NCI-H226 (cell line): ENCODE data around the gene PDF.

Experiments
- DNase-seq: peaks from one replicate; pipeline ENCODE4 v3.0.0-alpha.2; 2015

Gene PDF

DNA sequence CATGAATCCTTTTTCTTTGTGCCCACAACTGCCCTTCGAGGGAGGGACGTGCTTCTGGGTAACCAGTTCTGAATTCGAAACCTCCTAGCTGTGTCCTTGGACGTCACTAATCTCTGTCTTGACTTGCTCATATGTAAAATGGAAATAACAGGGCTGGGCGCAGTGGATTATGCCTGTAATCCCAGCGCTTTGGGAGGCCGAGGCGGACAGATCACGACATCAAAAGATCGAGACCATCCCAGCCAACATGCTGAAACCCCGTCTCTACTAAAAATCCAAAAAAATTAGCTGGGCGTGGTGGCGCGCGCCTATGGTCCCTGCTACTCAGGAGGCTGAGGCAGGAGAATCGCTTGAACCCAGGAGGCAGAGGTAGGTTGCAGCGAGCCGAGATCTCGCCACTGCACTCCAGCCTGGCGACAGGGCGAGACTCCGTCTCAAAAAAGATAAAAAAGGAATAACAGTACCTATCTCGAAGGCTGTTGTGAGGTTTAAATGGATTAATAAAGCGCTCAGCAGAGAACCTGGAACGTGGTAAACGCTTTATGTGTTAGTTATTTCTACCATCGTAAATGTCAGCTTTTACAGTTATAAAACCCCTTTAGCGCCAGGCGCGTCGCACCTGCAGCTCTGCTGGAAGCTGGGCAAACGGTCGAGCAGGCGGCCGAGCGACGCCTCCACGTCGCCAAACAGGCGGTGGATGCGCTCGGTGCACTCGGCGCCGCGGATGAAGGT is 8.3 kb upstream of the PDF start:
- DNase-seq: no peak

DNA sequence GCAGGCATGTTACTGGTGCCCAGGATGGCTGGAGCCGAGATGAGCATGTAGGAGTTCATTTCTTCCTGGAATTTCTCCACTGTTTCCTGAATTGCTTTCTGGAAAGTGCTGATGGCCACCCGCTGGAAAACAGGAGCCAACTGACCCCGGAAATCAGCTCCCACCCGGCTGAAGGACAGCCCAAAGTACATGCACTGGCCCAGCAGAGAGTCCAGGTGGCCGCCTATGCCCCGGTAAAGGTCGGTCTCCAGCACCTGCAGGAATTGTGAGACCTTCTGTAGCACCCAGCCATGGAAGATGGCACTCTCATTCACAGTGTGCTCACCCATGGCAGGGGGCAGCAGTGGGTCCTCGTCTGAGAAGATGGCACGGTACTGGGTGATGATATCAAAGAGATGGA is 4.3 kb upstream of the PDF start:
- DNase-seq: no peak

DNA sequence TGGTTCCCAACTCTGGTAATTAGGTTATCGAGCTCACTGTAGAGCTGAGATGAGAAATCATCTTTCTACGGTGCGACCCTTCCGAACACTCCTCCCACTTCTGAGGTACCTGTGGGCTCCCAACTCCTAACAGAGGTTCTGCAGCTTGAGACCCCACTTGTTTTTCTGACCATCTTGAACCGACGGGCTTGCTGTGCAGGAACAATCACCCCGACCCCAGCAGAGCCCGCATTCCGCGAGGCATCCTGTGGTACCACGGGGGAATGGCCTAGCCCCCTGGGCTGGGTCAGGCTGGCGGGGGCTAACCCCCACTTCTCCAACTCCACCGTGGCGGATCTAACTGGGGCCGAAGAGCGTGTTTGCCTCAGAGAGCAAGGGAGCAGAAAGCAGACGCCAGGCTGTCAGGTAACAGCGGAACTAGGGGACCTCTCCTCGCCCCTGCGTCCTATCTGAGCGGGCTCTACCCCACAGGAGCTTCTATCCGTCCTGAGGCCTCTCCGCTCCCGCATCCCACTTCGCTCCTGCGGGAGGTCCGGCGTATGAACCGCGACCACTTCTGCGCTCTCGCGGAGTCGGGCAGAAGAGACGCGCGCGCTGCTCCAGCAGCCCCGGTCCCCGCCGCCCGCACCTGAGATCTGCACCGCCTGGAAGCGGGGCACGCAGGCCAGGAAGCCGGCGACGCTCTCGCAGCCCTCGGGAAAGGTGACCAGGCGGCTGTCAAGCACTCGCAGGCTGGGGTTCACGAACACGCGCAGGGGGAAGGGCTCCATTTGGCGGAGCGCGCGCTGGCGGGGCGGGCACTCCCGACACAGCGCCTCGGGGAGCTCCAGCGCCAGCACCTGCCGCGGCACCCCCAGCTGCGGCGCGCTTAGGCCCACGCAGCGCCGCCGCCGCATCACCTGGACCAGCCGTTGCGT is 761 bp downstream of the PDF start:
- no peak for DNase-seq

DNA sequence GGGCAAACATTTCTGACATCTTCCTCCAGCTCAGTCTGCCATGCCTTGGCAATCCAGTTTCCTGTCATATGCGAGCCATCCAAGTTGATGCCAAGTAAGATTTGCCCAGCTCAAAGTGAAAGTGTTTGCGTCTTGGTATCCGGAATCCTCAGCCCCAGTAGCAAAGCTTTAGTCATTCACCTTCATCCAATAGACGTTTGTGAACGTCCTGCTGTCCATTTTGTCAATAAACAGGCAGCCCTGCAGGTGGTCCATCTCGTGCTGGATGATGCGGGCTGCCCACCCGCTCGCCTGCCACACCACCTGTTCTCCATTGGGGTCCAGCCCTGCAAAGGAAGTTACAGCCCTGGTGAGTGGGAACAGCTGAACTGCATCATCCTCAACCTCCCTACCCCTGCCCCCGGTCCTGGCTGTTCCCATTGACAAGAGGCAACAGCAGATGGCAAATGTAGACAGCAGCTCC is 1.5 kb downstream of the PDF start:
- no peak for DNase-seq

DNA sequence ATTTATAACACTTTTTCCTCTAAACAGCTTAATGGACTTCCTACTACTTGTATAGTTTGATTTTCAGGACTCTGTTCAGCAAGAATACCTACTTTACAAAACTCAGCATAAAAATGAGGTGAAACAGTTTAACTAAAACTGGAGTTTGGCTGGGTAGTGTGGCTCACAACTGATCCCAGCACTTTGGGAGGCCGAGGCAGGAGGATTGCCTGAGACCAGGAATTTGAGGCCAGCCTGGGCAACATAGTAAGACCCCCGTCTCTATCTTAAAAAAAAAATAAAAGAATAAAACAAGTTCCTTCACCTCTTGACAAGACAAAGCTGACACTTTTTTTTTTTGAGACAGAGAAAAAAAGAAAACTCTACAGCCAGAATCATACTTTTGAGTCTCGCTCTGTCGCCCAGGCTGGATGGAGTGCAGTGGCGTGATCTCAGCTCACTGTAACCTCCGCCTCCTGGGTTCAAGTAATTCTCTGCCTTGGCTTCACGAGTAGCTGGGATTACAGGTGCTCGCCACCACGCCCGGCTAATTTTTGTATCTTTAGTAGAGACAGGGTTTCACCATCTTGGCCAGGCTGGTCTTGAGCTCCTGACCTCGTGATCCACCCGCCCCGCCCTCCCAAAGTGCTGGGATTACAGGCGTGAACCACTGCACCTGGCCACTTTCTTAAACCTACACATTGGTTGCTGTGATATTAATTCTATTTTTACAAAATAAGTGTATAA is 2.6 kb downstream of the PDF start:
- no peak for DNase-seq

DNA sequence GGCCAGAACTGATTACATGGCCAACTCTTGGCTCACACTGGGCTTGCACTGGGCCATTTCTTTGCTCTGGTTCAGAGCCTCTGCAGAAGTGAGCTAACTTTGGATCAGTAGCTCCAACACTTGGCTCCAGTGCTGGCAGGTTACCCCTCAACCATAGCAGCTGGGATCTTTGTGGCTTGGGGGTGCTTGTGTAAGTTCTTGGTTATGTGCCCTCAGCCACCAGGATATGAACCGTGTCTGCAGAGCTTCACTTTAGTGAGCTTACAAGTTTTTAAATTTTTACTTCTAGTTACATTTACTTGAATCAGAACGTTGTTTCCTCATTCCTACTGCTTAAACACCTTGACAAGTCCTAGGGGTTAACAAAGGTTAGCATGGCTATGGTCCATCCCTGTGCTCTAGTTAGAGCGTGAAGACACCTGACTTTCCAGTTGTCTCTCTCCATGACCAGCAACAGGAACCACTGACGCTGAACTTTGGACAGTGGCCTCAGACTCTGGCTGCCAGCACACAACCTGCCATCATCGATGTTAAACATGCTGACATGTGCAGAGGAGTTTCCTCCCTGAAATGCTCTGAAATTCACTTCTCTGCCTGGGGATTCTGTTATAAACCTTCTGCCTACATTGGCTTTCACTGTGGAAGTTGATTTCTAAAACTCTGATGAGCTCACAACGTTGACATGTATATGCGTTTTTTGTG is 4.1 kb downstream of the PDF start:
- no peak for DNase-seq

DNA sequence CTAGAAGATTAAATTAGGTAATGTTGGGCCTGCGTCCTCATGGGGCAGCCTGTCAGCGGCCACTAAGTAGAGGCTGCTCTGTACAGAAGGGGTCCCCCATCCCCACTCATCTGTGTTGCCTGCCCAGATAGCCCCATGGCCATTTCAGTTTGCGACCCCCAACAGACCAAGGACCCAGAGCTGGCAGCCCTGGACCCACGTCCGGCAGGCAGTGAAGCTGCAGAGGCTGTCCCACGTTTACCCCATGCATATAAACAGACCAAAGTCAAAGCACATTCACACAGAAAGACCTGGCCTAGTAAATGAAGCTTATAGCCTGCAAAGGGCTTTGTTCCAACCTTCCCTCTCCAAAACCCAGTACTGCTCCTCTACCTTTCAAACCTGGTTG is 4.6 kb downstream of the PDF start:
- no peak for DNase-seq

DNA sequence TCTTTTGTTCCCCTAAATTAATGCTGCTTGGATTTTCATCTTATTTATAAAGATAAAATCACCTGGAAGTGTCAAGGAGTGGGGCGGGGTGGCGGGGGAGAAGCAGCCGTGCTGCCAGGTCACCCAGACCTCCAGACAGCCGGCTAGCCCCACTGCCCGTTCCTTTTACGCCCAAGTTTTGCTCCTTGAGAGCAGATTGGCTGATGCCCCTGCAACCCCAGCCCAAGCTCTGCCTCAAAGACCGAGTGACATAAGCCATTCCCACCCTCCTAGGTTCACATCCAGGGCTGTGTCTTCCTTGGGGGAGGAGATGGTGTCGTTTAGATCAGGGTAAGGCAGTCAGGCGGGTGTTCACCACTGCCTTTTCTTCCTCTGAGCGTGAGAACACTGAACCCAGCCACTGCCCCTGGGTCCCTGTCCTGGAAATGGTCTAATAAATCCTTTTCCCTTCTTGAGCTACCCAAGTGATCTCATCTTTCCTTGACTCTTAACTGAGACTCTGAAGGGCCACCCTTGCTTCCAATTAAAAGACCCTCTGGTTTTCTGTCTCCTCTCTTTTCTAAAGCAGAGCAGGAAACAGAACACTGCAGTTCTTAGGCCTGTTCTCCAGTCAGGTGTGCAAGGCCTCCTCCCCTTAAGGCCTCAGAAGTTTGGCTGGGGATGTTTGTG is 5.7 kb downstream of the PDF start:
- DNase-seq: no peak

DNA sequence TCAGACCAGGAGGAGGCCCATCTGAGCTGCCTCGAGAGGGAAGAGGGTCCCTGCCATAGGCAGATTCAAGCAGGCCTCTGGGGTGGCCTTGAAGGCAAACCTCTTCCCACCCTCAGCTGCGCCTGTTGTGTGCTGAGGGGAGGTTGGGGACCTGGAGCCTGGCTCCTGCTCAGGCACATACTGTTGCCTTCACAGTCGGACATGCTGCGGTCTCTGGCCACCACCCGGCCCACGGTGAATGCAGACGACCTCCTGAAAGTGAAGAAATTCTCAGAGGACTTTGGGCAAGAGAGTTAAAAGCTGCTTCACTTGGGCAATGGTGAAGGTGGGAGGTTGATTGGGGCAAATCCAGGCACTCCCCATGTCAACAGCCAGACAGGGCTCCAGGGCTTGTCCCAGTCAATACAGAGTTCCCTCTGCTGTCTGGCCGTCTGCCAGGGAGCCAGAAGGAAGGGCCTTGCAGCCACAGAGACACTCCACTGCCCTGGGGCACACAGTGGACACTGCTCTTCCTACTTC is 6.3 kb downstream of the PDF start:
- no peak for DNase-seq

DNA sequence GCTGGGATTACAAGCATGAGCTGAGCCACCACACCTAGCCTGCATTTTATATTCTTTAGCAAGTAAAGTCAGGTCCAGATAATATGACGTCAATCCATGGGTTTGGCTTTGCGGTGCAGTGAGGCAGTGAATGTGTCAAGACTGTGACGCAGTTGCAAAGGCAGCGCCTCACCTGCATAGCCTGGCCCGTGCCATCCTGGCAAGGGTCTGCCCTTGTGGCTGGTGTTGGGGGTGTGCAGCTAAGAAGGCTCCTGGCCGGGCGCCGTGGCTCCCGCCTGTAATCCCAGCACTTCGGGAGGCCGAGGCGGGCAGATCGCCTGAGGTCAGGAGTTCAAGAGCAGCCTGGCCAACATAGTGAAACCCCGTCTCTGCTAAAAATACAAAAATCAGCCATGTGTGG is 7.0 kb downstream of the PDF start:
- DNase-seq: no peak

DNA sequence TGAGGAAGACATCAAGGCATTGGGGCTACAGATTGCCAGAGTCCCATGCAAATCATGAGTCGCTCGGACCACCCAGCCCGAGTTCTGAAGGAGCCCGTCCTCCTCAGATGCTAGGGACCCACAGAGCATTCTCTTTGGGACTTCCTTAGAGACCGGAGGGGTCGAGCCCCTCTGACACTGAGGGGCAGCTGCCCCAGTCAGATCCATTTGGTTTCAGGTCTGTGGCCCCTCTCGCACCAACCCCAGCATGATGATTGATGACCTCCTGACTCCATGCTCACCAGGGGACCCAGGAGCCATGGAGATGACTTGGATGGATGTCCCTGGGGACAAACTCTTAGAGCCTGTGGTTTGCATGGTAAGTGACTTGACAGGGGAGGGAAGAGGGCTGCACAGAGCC is 8.0 kb downstream of the PDF start:
- no peak for DNase-seq

DNA sequence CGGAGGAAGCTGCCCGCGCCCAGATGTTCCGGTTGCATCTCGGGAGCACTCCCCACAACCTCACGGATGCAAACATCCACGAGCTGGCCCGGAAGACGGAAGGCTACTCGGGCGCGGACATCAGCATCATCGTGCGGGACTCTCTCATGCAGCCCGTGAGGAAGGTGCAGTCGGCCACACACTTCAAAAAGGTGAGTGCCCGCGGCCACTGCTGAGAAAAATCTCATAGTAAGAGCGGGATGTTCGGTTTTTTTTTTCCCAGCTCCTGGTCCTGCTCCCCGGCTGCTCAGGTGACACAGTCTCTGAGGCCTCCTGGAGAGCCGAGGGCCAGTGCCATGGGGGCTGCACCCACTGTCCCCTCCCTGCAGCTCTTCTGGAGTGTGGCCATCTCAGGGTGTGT is 9.3 kb downstream of the PDF start:
- DNase-seq: no peak

DNA sequence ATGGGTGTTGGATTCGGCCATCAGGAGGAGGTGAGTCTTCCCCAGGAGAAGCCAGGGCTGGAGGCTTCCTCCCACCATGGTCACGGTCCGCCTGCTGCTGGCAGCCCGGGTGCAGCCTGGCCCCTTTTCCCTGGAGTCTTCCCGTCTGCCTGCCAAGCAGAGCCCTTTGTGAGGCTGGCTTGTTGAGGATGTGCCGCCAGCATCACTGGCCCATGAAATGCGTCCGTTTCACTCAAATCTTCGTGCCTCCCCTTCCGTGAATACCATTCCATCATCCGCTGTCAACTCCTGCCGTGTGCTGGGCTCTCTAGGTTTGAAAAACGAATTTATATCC is 9.7 kb downstream of the PDF start:
- DNase-seq: no peak

DNA sequence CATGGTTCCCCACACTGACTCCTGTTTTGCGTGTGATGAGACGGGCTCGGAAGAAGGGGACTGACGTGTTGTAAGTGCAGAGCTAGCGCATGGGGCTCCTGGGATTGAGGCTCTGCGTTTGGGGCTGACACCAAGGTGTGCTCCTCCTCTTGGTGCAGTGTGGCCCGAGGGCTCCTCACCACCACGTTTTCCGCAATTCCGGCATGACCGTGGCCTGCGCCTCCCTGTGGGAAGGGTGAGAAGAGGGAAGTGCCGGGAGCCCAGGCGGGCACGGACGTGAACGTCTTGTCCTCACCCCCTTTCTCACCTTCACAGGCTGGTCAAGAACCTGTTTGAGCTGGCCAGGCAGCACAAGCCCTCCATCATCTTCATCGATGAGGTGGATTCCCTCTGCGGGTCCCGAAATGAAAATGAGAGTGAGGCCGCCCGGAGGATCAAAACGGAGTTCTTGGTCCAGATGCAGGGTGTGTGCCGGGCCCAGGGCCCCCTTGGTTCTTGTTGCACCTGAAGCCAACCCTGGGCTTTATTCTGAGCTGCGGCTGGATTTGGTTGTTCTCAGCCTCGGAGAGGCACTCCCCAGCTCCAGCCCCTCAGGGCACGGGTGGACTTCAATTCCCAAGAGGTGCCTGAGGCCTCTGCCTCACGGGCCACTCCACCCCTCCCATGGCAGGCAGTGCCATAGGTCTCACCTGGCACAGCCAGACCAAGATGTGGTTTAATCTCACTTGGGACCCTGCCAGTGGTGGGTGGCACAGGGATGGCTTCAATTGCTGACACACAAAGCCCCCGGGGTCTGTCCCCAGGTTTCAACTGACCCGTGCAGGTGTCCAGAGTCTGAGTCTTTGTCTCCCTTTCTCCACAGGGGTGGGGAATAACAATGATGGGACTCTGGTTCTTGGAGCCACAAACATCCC is 10.3 kb downstream of the PDF start:
- DNase-seq: no peak

DNA sequence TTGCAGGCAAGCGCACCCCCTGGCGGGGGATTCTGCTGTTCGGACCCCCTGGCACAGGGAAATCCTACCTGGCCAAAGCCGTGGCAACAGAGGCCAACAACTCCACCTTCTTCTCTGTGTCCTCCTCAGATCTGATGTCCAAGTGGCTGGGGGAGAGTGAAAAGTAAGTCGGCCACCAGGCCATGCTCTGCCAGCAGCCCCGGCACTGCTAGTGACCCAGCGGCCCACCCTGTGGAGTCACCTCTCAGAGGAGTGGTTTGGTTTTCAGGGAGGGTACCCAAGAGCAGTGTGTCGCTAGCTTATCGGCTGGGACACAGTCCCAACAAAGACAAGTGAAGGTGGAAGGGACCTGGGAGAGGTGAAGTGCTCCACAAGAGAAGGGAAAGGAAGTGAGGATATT is 11.0 kb downstream of the PDF start:
- DNase-seq: no peak

DNA sequence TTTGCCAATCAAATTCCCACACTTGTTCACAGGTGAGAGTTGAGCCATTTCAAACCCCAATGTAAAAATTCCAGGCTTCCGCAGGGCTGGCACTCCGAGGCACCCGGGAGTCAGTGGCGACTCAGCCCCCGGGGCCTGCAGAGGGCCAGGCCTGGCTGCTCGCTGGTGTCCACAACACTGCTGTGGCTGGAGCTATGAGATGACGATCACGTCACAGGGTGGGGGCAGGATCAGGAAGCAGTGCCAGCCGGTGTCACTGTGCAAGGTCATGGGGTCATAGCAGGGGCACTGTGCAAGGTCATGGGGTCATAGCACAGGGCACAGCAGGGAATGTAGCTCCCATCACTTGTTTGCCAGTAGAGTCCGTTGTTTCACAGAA is 11.5 kb downstream of the PDF start:
- DNase-seq: no peak

DNA sequence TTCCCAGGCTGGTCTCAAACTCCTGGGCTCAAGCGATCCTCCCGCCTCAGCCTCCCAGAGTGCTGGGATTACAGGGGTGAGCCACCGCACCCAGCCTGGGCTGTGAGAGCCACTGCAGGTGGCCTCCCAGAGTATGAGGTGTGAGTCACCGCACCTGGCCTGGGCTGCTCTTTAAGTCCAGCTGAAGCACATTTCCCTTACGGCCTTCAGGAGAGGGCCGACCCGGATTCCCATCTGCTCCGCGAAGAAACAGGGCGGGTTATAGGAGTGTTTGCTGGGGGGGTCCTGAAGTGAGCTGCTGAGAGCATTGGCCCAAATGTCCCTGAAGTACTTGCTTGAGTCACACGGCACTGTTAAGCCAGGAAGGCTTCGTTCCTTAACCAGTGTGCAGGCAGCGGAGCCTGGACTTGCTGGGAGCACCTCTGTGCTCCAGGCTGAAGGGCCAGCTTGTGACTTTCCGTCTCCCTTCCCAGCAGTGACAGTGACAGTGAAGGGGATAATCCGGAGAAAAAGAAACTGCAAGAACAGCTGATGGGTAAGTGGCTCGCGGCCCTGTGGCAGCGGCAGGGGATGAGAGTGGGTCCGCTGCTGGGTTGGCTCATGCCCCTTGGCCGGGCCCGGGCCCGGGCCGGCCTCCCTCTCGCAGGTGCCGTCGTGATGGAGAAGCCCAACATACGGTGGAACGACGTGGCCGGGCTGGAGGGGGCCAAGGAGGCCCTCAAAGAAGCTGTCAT is 12.0 kb downstream of the PDF start:
- no peak for DNase-seq

DNA sequence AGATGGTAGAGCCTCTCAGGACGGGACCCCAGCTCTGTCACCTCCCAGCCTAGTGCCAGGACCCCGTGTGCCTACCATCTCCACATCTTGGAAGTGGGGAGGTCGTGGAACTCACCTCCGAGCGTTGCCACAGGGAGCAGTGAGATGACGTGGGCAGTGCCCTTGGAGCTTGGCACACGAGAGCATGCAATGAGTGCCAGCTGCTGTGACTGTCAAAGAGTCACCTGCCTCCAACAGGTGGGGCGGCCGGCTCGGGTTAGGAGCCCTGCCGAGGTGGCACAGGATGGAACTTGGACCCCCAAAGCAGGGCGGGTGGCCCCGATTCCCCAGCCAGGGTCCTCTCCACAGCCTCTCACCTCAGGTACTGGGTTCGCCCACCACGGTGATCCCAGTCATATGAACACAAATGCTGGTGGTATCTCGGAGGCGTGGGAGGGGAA is 13.8 kb downstream of the PDF start:
- DNase-seq: no peak

DNA sequence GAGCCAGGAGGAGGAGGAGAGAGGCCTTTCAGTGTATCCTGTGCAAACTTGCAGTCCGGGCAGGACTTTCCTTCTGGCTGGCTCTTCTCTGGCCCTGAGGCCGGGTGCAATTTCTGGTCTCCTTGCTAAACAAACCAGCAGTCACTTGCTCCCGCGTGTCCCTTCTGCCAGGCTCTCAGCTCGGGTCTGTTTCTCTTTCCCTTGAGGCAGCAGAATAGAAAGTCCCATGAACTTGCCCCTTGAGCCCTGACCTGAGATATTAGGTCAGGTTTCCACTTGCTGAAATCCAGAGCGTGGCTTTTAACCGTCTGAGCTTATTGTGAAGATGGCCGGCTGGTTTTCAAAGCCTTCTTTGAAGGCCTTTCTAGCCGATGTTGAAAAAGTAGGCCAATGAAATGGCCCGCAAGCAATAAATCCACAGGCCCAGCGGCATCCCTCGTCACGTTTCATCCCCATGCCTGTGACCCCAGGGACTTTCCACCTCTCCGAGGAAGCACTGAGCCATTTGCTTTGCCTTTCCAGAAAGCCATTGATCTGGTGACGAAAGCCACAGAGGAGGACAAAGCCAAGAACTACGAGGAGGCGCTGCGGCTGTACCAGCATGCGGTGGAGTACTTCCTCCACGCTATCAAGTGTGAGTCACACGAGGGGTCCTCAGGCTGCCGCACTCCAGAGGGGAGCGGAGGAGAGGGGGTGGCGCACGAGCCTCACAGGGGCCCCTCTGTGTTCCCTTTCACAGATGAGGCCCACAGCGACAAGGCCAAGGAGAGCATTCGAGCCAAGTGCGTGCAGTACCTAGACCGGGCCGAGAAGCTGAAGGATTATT is 14.7 kb downstream of the PDF start:
- DNase-seq: no peak

DNA sequence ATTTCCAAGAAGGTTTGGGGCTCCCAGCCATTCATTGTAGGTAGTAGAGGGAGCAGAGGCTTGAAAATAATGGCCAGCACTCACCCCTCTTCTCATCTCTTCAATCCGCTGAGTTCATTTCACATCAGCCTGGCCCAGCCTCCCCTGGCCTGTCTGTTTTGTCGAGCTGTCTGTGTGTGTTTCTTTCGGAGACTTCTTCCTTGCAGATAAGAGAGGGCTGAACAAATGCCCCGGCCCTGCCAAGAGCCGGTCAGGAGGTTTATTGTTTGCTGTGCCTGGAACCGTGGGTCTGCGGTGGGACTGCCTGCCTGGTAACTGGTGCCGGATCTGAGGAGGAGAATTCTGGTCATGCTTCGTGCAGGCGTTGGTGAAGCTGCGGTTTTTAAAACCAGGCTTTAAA is 15.9 kb downstream of the PDF start:
- DNase-seq: no peak
